PC-3 (cell line): Measurements from ENCODE around the gene ESPN. TPM values are rescaled to one million over a fixed set of nuclear protein-coding genes. Genes with fewer than 3 reads are reported as not detected.
A peak's percentile ranks its signal among the peaks of the same experiment; 100 is the strongest.
"Not testable (repeated sequence)": the region's sequence is repeated elsewhere in the genome, so short reads cannot be mapped to it uniquely, and the experiment has no call there.

ENCODE experiments used
- ATAC-seq: fragments of 200-7000 bp; cut with Tn5 transposase; 2 replicates; pipeline ENCODE4 v1.9.1; 2020; ENCODE audit warnings: mild to moderate bottlenecking, moderate library complexity
- BruUV-seq: library from RNA; stranded (reverse); fragments of 400-500 nt; replicated peaks from 2 replicates; lab custom pipeline; 2021; lab: Mats Ljungman, UMichigan
- CTCF ChIA-PET: fragments of 300-600 bp; sonication (Branson Sonifier 250); formaldehyde crosslinking; loops from one replicate; lab custom pipeline; 2022; ENCODE audit warnings: antibody characterized with exemption; lab: Charles Lee
- POLR2A ChIA-PET: fragments of 300-600 bp; sonication (Branson Sonifier 250); formaldehyde crosslinking; loops from one replicate; lab custom pipeline; 2022; ENCODE audit warnings: antibody characterized with exemption; ENCODE audit not compliant: unreplicated experiment; lab: Charles Lee
- DNase-seq: peaks from one replicate; pipeline ENCODE4 v3.0.0-alpha.2; 2015
- H2AFZ ChIP-seq: fragments of 300-600 bp; sonication (generic); 2 replicates; pipeline ENCODE4 v1.6.0; 2016; ENCODE audit warnings: antibody characterized with exemption, low read length
- H3F3A ChIP-seq: fragments of 300-600 bp; sonication (generic); one replicate; pipeline ENCODE4 v1.6.0; 2017; ENCODE audit warnings: antibody characterized with exemption, low read length, control low read depth, mild to moderate bottlenecking; ENCODE audit not compliant: unreplicated experiment
- H3K27ac ChIP-seq: fragments of 300-600 bp; sonication (generic); 2 replicates; pipeline ENCODE4 v1.5.1; 2016; ENCODE audit warnings: mild to moderate bottlenecking, low read length
- H3K27me3 ChIP-seq: fragments of 300-600 bp; sonication (generic); 2 replicates; pipeline ENCODE4 v1.6.1; 2016; ENCODE audit warnings: low read length, mixed read lengths
- H3K36me3 ChIP-seq: fragments of 300-600 bp; sonication (generic); 2 replicates; pipeline ENCODE4 v1.6.1; 2016; ENCODE audit warnings: low read depth, mixed run types, low read length, mixed read lengths
- H3K4me1 ChIP-seq: fragments of 300-600 bp; sonication (generic); 2 replicates; pipeline ENCODE4 v1.5.1; 2016; ENCODE audit warnings: low read length; ENCODE audit not compliant: insufficient read depth
- H3K4me2 ChIP-seq: fragments of 300-600 bp; sonication (generic); 2 replicates; pipeline ENCODE4 v1.6.0; 2016; ENCODE audit warnings: low read length
- H3K4me3 ChIP-seq: fragments of 300-600 bp; sonication (generic); 2 replicates; pipeline ENCODE4 v1.5.1; 2016; ENCODE audit warnings: mild to moderate bottlenecking, low read length, mixed read lengths
- H3K79me2 ChIP-seq: fragments of 300-600 bp; sonication (generic); 2 replicates; pipeline ENCODE4 v1.6.1; 2017; ENCODE audit warnings: low read length, mixed read lengths
- H3K9ac ChIP-seq: fragments of 300-600 bp; sonication (generic); 2 replicates; pipeline ENCODE4 v1.6.0; 2016; ENCODE audit warnings: mild to moderate bottlenecking, low read length
- H3K9me2 ChIP-seq: fragments of 300-600 bp; sonication (generic); replicated peaks from 2 replicates; pipeline ENCODE4 v1.6.1; 2016; ENCODE audit warnings: mixed run types, low read length, mixed read lengths
- H3K9me3 ChIP-seq: fragments of 300-600 bp; sonication (generic); 2 replicates; pipeline ENCODE4 v1.6.1; 2016; ENCODE audit warnings: low read length, mixed read lengths
- H4K20me1 ChIP-seq: fragments of 300-600 bp; sonication (generic); 2 replicates; pipeline ENCODE4 v1.6.1; 2016; ENCODE audit warnings: low read length, mixed read lengths
- CTCF ChIP-seq: fragments of 300-600 bp; sonication (generic); conservative IDR thresholded peaks from 2 replicates; pipeline ENCODE4 v1.5.1; 2017; ENCODE audit warnings: antibody characterized with exemption, low read depth, mild to moderate bottlenecking, low read length
- EZH2 ChIP-seq: fragments of 300-600 bp; sonication (generic); IDR thresholded peaks from one replicate; pipeline ENCODE4 v1.6.1; 2017; ENCODE audit warnings: antibody characterized with exemption, mild to moderate bottlenecking, low read length; ENCODE audit not compliant: unreplicated experiment
- EZH2phosphoT487 ChIP-seq: fragments of 300-600 bp; sonication (generic); IDR thresholded peaks from 2 replicates; pipeline ENCODE4 v1.6.1; 2018; ENCODE audit warnings: mild to moderate bottlenecking, antibody characterized with exemption, low read length, borderline replicate concordance
- intact Hi-C: fragments of 100-400 bp; cut with micrococcal nuclease; formaldehyde crosslinking; loops from 2 replicates; pipeline ENCODE4 v1.9.0; 2023
- total RNA-seq: library from RNA; depleted of rRNA; stranded (reverse); fragments of >200 nt; gene quantifications from 2 replicates; pipeline ENCODE4 v1.2.3, GENCODE V29; 2014

ESPN gene
- total RNA-seq, 1 experiment from 2014 or later: 11.1 TPM

DNA sequence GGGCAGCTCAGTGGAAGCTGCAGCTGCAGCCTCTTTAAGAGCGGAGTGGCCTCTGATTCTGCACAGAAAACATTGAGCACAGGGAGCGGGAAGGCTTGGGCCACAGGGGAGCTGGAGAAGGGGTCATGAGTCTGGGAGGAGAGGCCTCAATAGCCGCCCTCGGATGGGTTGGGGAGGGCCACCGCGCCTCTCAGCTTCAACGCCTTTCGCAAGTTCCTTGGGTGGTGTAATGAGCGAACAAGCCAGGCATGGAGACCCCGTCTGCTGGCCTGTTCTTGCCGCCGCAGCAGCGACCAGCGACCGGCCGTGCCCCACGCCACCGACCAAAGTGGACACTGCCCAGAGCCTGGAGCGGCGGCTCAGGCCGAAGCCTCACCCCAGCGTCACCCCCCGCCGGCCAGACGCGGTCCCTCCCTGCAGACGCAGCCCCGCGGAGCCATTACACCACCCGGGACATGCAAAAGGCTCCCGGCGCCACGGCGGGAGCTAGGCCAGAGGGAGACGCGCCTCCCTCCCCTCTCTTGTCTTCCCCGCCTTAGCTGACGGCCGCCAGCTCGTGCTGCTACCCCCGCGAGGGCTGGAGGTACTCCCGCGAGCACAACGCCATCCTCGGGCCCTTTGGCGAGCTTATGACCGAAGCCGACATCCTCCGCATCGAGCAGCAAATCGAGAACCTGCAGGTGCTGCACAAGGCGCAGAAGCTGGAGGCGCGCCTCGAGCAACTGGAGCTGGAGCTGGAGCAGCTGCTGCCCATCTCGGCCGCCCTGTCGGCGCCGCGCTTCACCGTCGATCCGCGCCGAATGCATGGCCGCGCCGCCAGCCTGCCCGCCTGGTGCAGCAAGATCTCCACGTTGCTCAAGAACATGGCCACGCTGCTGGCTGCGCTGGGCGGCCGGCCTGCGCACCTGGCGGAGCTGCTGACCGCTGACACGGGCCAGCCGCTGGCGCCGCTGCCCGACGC, 29.6 kb downstream of the ESPN start:
- peak; percentile 34 for TF ChIP-seq EZH2
- H3K27me3 ChIP-seq: peaks cover 15% of the 10 kb centered on the region
- CTCF ChIA-PET, H3K4me1 ChIP-seq, H3K9me3 ChIP-seq, H3K4me3 ChIP-seq, H4K20me1 ChIP-seq, H3F3A ChIP-seq, H3K36me3 ChIP-seq, H3K9ac ChIP-seq, BruUV-seq, H3K4me2 ChIP-seq, H3K79me2 ChIP-seq, DNase-seq, H3K9me2 ChIP-seq, intact Hi-C loops, H2AFZ ChIP-seq, H3K27ac ChIP-seq: not testable (repeated sequence)
- peak; percentile 7 for ATAC-seq
- POLR2A ChIA-PET: interaction anchor here (0.6 to 1.3 kb wide), 2 partner anchors 165 to 248 kb away, joined by 3 to 4 read pairs; no protein-coding TSS in a partner anchor

- H4K20me1 ChIP-seq: no peaks in the 10 kb centered on the region
- no peaks in the 10 kb centered on the region for H3K4me1 ChIP-seq
- ChIA-PET CTCF (no interaction called here), POLR2A (interaction anchor here (1.3 kb wide), 1 partner anchor 249 kb away, joined by 3 read pairs; no protein-coding TSS in a partner anchor)
- no peaks in the 10 kb centered on the region for H3K79me2 ChIP-seq
- no peaks in the 10 kb centered on the region for H3K9me3 ChIP-seq
- DNase-seq (no peak), ATAC-seq (peak; percentile 25)
- BruUV-seq: no TSS peak
- H3K4me3 ChIP-seq: no peak overlapping the region
- no peaks in the 10 kb centered on the region for H3F3A ChIP-seq
- no peak overlapping the region for H3K9ac ChIP-seq
- H3K27ac ChIP-seq: no peak overlapping the region
- no peak for TF ChIP-seq EZH2
- TF ChIP-seq CTCF: no peak
- TF ChIP-seq EZH2phosphoT487: no peak
- intact Hi-C loops: no loop called here
- H3K9me2 ChIP-seq: no peaks in the 10 kb centered on the region
- H2AFZ ChIP-seq: no peak overlapping the region
- H3K4me2 ChIP-seq: no peak overlapping the region
- peaks cover 15% of the 10 kb centered on the region for H3K27me3 ChIP-seq
- H3K36me3 ChIP-seq: no peaks in the 10 kb centered on the region
These were observed 30.5 kb downstream of the ESPN start for GRCh38 chr1:6454856-6455751.

- DNase-seq, H3K27ac ChIP-seq, H3K4me3 ChIP-seq, H3K9me2 ChIP-seq, H3F3A ChIP-seq, CTCF ChIA-PET, POLR2A ChIA-PET, intact Hi-C loops, H3K36me3 ChIP-seq, H3K79me2 ChIP-seq, H3K9me3 ChIP-seq, H3K4me2 ChIP-seq, BruUV-seq, H4K20me1 ChIP-seq, H3K4me1 ChIP-seq, H2AFZ ChIP-seq, H3K9ac ChIP-seq: not testable (repeated sequence)
- 0 out of 2 replicates have a peak, but pooled peaks have one; percentile 7 for ATAC-seq
- H3K27me3 ChIP-seq: peaks cover 15% of the 10 kb centered on the region
- TF ChIP-seq CTCF: 0 out of 2 replicates have a peak, but pooled peaks have one; percentile 16
These were observed 31.4 kb downstream of the ESPN start for GRCh38 chr1:6455752-6456520.
